AG09309 (cell line): Measurements from ENCODE around the gene CCDC17.

Experiments
- DNase-seq: peaks from one replicate; pipeline ENCODE4 v3.0.0-alpha.2; 2010; ENCODE audit warnings: low read depth
- H3K4me3 ChIP-seq: 2 replicates; pipeline ENCODE4 v1.5.1; 2011; ENCODE audit warnings: mild to moderate bottlenecking, low read depth, low read length, moderate library complexity; ENCODE audit not compliant: control insufficient read depth
- CTCF ChIP-seq: IDR thresholded peaks from 2 replicates; pipeline ENCODE4 v1.5.1; 2011; ENCODE audit warnings: mild to moderate bottlenecking, low read depth, low read length, inconsistent platforms; ENCODE audit not compliant: insufficient read depth, control insufficient read depth; ENCODE audit errors: missing control alignments

CCDC17 gene

GRCh38 chr1:45594412-45594811 is 29.4 kb downstream of the CCDC17 start:
- no peak overlapping the region for H3K4me3 ChIP-seq
- no peak for TF ChIP-seq CTCF
- DNase-seq, result no peak

GRCh38 chr1:45589861-45590260 is 34.0 kb downstream of the CCDC17 start:
- H3K4me3 ChIP-seq, result no peak overlapping the region
- DNase-seq, result no peak
- TF ChIP-seq CTCF, result no peak

GRCh38 chr1:45586769-45587168 is 37.1 kb downstream of the CCDC17 start:
- no peak for TF ChIP-seq CTCF
- DNase-seq, result no peak
- H3K4me3 ChIP-seq, result no peak overlapping the region

GRCh38 chr1:45585496-45586075 is 38.3 kb downstream of the CCDC17 start:
- H3K4me3 ChIP-seq, result peak overlapping the region; percentile 92
- no peak for TF ChIP-seq CTCF
- DNase-seq, result no peak

GRCh38 chr1:45585110-45585426 is 38.8 kb downstream of the CCDC17 start:
- no peak for DNase-seq
- peak overlapping the region; percentile 92 for H3K4me3 ChIP-seq
- TF ChIP-seq CTCF, result no peak

- H3K4me3 ChIP-seq, result peak overlapping the region; percentile 92
- DNase-seq, result peak; percentile 50
- no peak for TF ChIP-seq CTCF
Observed at GRCh38 chr1:45584351-45585109, 39.3 kb downstream of the CCDC17 start.
